Measurements from ENCODE around the gene PZP.

DNA sequence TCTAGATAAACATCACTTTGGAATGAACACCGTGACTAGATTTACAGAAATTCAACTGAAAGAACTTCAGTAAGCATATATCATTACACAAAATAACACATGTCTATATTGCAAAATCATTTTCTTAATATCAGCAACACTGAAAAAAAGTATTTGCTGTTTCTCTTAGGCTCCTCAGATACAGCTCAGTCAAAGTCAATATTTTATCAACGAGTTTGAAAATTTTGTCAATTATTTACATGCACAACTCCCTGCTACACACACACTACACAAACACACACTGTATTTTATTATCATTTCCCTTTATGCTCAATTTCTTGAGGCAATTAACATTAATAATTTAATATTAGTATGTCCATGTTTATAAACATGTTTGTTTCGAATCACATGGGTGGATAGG, 3.8 kb downstream of the PZP start:
- TF ChIP-seq, protein P1, sequence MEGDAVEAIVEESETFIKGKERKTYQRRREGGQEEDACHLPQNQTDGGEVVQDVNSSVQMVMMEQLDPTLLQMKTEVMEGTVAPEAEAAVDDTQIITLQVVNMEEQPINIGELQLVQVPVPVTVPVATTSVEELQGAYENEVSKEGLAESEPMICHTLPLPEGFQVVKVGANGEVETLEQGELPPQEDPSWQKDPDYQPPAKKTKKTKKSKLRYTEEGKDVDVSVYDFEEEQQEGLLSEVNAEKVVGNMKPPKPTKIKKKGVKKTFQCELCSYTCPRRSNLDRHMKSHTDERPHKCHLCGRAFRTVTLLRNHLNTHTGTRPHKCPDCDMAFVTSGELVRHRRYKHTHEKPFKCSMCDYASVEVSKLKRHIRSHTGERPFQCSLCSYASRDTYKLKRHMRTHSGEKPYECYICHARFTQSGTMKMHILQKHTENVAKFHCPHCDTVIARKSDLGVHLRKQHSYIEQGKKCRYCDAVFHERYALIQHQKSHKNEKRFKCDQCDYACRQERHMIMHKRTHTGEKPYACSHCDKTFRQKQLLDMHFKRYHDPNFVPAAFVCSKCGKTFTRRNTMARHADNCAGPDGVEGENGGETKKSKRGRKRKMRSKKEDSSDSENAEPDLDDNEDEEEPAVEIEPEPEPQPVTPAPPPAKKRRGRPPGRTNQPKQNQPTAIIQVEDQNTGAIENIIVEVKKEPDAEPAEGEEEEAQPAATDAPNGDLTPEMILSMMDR (IDR thresholded peaks at IDR 0.05): no peak
- TF ChIP-seq EZH2 (IDR thresholded peaks at IDR 0.05; ENCODE audit: borderline replicate concordance, insufficient read depth, low read depth, low read length, poor library complexity, severe bottlenecking): no peak

Measured in B cell (primary cell).